Measurements from ENCODE around the gene TMPRSS6. TPM values are rescaled to one million over a fixed set of nuclear protein-coding genes. Genes with fewer than 3 reads are reported as not detected.

TMPRSS6 gene
- total RNA-seq, 4 donors from 2014 or later, result 0.10 to 0.18 TPM; not detected in 2

GRCh38 chr22:37155971-37156370, 46.5 kb upstream of the TMPRSS6 start:
- DNase-seq (no peak), ATAC-seq (no peak)
- H3K4me3 ChIP-seq, result no peak overlapping the region
- peaks cover 0 to 6% (median 0%) of the 10 kb centered on the region in 3 donors for H3K9me3 ChIP-seq
- no peak overlapping the region for H3K27ac ChIP-seq
- intact Hi-C loops (cut with DNase I; ENCODE audit: low total_unique reads) (no loop called here), in situ Hi-C loops (cut with MboI; ENCODE audit: low sequenced_read_pairs in 4 of 4) (no loop called here)
- H3K36me3 ChIP-seq, result no peaks in the 10 kb centered on the region
- H3K27me3 ChIP-seq, result peaks cover 0 to 11% (median 0%) of the 10 kb centered on the region in 3 donors
- no peaks in the 10 kb centered on the region for H3K4me1 ChIP-seq
- TF ChIP-seq CTCF (IDR thresholded peaks at IDR 0.05 in 4 of 5, conservative IDR thresholded peaks at IDR 0.05 in 1 of 5) (no peak), POLR2A (IDR thresholded peaks at IDR 0.05) (no peak)

GRCh38 chr22:37154925-37155712, 45.6 kb upstream of the TMPRSS6 start:
- H3K4me3 ChIP-seq, result no peak overlapping the region
- H3K27me3 ChIP-seq, result peaks cover 0 to 7% (median 4%) of the 10 kb centered on the region in 3 donors
- in situ Hi-C loops (cut with MboI; ENCODE audit: low sequenced_read_pairs in 4 of 4), result no loop called here
- no peaks in the 10 kb centered on the region for H3K36me3 ChIP-seq
- intact Hi-C loops (cut with DNase I; ENCODE audit: low total_unique reads), result no loop called here
- DNase-seq (no peak), ATAC-seq (no peak)
- no peak for TF ChIP-seq CTCF (IDR thresholded peaks at IDR 0.05 in 4 of 5, conservative IDR thresholded peaks at IDR 0.05 in 1 of 5)
- TF ChIP-seq POLR2A (IDR thresholded peaks at IDR 0.05), result no peak
- peaks cover 0 to 6% (median 0%) of the 10 kb centered on the region in 3 donors for H3K9me3 ChIP-seq
- no peak overlapping the region for H3K27ac ChIP-seq
- H3K4me1 ChIP-seq, result no peaks in the 10 kb centered on the region

- ATAC-seq, result no peak
- intact Hi-C loops (cut with DNase I; ENCODE audit: low total_unique reads), result no loop called here
- Histone ChIP-seq H3K36me3 (no peaks in the 10 kb centered on the region), H3K27me3 (peaks cover 0 to 4% (median 3%) of the 10 kb centered on the region in 3 donors), H3K4me1 (no peaks in the 10 kb centered on the region), H3K9me3 (peaks cover 0 to 6% (median 0%) of the 10 kb centered on the region in 3 donors), H3K4me3 (no peak overlapping the region), H3K27ac (no peak overlapping the region)
- TF ChIP-seq POLR2A (IDR thresholded peaks at IDR 0.05) (no peak), CTCF (IDR thresholded peaks at IDR 0.05 in 4 of 5, conservative IDR thresholded peaks at IDR 0.05 in 1 of 5) (no peak)
- DNase-seq, result no peak
- in situ Hi-C loops (cut with MboI; ENCODE audit: low sequenced_read_pairs in 4 of 4), result no loop called here
Observed at GRCh38 chr22:37153901-37154300, 44.4 kb upstream of the TMPRSS6 start.

GRCh38 chr22:37151401-37151800, 41.9 kb upstream of the TMPRSS6 start:
- Histone ChIP-seq H3K4me3 (no peak overlapping the region), H3K27ac (no peak overlapping the region), H3K36me3 (no peaks in the 10 kb centered on the region), H3K27me3 (peaks cover 0 to 4% (median 3%) of the 10 kb centered on the region in 3 donors), H3K9me3 (peaks cover 0 to 6% (median 0%) of the 10 kb centered on the region in 3 donors), H3K4me1 (no peaks in the 10 kb centered on the region)
- intact Hi-C loops (cut with DNase I; ENCODE audit: low total_unique reads) (no loop called here), in situ Hi-C loops (cut with MboI; ENCODE audit: low sequenced_read_pairs in 4 of 4) (no loop called here)
- no peak for DNase-seq
- TF ChIP-seq POLR2A (IDR thresholded peaks at IDR 0.05) (no peak), CTCF (IDR thresholded peaks at IDR 0.05 in 4 of 5, conservative IDR thresholded peaks at IDR 0.05 in 1 of 5) (no peak)
- no peak for ATAC-seq
